Activated CD4-positive, alpha-beta T cell treated with anti-CD3 and anti-CD28 coated beads, Interleukin-2, amount 50 U/mL, for 24 hours (primary cell): Measurements from ENCODE around the gene HCST.
"Not testable (repeated sequence)": the region's sequence is repeated elsewhere in the genome, so short reads cannot be mapped to it uniquely, and the experiment has no call there.

Source experiments
- DNase-seq, 2 donors: peaks; one replicate each; pipeline ENCODE4 v3.0.0-alpha.2; 2020; ENCODE audit warnings: low read depth in 1 of 2, low spot score in 1 of 2

HCST gene

DNA sequence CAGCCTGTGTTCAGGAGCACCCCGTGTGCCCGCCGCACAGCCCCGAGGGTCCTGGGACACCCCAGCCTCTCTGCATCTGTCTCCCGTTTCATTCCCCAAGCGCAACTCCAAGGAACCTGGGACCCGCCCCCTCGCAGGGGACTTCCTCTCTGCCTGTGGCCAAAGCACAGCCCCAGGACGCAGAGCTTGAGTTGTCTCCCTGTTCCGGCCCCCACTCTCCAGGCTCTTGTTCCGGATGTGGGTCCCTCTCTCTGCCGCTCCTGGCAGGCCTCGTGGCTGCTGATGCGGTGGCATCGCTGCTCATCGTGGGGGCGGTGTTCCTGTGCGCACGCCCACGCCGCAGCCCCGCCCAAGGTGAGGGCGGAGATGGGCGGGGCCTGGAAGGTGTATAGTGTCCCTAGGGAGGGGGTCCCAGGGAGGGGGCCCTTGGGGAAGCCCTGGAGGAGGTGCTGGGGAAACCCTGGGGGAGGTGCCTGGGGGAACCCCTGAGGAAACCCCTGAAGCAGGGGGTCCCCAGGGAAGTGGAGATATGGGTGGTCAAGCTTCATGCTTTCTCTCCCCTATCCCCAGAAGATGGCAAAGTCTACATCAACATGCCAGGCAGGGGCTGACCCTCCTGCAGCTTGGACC is 1.3 kb downstream of the HCST start:
- DNase-seq, result peak; percentile 59 to 76

GRCh38 chr19:35904311-35905068 is 2.2 kb downstream of the HCST start:
- no peak for DNase-seq

- DNase-seq, result no peak
Measured at GRCh38 chr19:35905178-35905727, 2.9 kb downstream of the HCST start.

DNA sequence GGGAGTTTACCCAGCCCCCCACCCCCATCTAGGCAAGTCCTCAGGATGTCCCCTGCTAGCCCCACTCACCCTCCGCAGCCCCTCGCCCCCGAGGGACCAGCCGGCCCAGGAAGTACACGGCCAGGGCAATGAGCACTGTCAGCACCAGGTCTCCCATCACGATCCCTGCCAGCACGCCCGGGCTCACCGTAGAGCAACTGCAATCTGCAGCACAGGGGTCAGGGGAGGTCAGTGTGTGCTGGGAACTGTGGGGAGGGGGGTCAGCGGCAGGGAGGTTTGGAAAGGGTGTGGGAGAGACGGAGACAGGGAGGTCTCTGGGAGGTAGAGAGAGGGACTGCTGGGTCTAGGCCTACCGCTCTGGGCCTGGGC is 5.0 kb downstream of the HCST start:
- no peak for DNase-seq

DNA sequence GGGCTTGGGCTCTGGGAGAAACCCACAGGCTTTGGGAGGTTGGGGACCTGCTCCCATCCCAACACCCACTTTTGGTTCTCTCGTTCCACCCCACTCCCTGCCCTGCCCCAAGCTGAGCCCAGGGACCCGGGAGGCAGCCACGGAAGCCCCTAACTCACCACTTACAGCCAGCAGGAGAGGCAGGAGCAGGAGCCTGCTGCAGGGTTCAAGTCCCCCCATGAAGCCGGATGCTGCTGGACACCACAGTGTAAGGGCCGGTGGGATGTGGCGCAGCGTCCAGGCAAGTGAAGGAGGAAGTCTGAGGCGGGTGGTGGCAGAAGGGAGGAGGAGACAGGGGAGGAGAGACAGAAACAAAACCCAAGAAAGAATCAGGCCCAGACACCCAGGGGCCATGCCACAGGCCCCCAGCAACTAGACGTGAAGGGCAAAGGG is 5.7 kb downstream of the HCST start, which contains the start of gene TYROBP:
TYROBP (minus strand) TSS at position 286 of the 432 bp plus-strand sequence; CDS start at position 219, 67 bp downstream.
- DNase-seq, result no peak

DNA sequence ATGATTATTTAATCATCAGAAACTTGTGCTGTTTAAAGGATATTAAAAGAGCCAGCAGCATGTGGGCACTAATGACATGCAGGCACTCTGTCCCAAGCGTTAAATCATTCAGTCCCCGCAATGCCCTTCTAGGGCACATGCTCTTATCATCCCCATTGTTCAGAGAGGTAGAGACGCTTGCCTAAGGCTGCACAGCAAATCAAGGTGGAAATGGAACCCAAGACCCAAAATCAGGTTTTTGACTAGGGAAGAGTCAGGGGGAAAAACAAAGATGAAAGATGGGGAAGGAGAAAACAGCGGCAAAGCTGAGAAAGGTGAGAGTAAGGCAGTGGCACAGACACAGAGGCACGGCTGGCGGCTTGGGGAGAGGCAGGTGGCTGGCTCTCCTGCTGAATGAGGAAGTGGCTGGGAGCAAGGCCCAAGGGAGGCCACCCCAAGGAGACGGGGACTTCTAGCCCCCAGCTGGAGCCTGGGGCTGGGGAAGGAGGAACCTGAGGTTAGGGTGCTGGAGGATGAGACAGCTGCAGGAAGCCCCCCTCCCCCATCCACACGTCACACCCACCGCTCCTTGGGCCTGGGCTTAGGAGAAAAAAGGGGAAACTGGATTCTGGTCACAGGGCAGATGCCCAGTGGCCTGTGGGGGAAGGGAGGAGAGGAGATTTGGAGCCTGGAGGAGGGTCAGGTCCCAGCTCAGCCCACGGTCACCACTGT is 6.8 kb downstream of the HCST start:
- no peak for DNase-seq

GRCh38 chr19:35909684-35910035 is 7.3 kb downstream of the HCST start:
- DNase-seq, result no peak

GRCh38 chr19:35910355-35910754 is 8.0 kb downstream of the HCST start:
- not testable (repeated sequence) for DNase-seq

DNA sequence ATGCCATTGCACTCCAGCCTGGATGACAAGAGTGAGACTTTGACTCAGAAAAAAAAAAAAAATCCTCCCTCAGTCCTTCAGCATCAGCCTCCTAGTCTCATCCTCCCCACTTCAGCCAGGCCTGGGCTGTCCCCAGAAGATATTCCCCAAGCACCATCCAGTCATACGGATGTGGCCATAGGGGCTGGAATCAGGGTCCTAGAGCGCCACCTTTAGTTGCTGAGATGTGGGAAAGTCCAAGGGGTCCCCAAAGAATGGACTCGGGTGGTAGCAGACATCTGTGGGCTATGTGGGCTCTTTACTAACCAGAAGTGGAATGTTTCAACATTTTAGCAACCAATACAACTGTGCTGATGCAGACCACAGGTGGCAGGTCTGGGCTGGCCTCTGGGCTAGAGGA is 8.8 kb downstream of the HCST start:
- DNase-seq, result no peak

DNA sequence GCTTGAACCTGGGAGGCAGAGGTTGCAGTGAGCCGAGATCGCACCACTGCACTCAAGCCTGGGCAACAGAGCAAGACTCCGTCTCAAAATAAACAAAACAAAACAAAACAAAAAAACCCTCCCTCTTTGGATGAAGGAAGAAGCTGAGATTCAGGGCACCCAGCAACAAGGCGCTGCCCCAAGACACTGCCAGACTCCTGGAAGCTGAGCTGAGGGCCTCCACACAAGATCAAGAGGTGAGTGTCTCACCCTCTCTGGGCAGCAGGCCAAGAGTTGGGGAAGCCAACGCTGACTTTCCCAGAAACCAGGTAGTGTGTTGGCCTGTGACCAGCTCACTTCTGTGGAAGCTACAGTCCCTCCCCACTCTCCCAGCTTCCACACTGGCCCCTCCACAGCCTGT is 9.5 kb downstream of the HCST start:
- DNase-seq, result no peak

DNA sequence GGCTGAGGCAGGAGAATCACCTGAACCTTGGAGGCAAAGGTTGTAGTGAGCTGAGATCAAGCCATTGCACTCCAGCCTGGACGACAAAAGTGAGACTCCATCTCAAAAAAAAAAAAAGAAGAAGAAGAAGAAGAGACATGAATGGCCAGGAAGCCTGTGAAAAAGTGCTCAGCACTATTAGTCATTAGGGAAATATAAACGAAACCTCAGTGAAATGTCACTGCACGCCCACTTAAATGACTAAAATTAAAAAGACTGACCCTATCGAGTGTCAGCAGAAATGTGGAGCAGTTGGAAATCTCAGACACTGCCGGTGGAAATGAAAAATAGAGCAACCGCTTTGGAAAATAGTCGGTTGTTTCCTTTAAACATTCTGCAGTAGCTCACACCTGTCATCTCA is 11.3 kb downstream of the HCST start:
- no peak for DNase-seq

- no peak for DNase-seq
Measured at GRCh38 chr19:35915443-35915842, 13.1 kb downstream of the HCST start.

GRCh38 chr19:35919306-35919705 is 17.0 kb downstream of the HCST start:
- no peak for DNase-seq

GRCh38 chr19:35921012-35921411 is 18.7 kb downstream of the HCST start:
- no peak for DNase-seq

- no peak for DNase-seq
Measured at GRCh38 chr19:35925501-35925900, 23.2 kb downstream of the HCST start.

DNA sequence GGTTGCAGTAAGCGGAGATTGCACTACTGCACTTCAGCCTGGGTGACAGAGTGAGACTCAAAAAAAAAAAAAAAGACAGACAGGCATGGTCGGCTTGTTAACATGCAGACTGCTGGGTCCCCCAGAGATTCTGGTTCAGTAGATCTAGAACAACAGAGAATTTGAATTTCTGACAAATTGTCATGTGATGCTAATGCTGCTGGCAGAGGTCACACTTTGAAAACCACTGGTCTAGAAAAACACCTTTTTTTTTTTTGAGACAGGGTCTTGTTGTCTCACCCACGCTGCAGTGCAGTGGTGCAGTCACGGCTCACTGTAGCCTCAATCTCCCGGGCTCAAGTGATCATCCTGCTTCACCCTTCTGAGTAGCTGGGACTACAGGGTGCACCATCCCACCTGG is 26.2 kb downstream of the HCST start:
- no peak for DNase-seq

GRCh38 chr19:35929876-35930275 is 27.5 kb downstream of the HCST start:
- DNase-seq, result no peak

GRCh38 chr19:35931161-35931873 is 29.0 kb downstream of the HCST start:
- peak; percentile 97 to 99 for DNase-seq

DNA sequence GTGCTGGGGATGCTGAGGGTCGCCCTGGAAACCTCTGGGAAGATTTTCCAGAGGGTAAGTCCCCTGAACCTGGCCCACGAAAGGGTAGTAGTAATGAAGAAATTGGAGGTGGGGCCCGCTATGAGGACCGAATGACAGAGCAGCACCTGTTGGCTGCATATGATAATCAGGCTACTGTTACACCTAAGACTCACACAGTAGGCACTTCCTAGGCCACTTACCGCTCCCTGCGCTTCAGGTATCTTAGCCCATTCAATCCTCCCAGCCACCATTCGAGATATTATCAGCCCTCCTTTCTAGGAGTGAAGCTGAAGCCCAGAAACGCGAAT is 29.5 kb downstream of the HCST start:
- DNase-seq, result no peak

DNA sequence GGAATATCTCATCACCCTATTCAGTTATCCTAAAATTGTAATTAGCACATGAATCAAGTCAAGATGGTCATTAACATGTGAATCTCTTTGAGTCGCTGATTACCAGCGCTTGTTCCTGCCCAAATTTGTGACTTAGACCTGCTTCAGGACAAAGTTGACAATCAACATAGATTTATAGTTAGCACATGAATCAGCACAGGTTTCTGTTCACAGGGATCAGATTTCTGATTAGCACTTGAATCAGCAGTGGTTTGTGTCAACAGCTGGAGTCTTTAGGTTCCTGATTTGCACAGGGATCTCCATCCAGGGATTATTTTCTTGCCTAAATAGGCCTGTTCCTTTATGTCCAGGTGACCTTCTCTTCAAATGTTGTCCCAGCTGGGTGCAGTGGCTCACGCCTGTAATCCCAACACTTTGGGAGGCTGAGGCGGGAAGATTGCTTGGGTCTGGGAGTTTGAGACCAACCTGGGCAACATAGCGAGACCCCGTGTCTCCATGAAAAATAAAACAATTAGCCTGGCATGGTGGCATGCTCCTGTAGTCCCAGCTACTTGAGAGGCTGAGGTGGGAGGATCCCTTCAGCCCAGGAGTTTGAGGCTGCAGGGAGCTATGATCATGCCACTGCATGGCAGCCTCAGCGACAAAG is 30.1 kb downstream of the HCST start:
- DNase-seq, result no peak
